Right lobe of liver (tissue), 6 donors: ENCODE measurements around the gene CCDC9B. TPM values are rescaled to one million over a fixed set of nuclear protein-coding genes. Genes with fewer than 3 reads are reported as not detected.

Experiments used
- ATAC-seq, 4 donors: fragments of 200-7000 bp; cut with Tn5 transposase; one replicate each; pipeline ENCODE4 v1.9.1; 2020; ENCODE audit warnings: mild to moderate bottlenecking in 4 of 4, moderate library complexity in 4 of 4
- DNase-seq, 3 donors: peaks; one replicate each; pipeline ENCODE4 v3.0.0-alpha.2; 2020
- H3K27ac ChIP-seq, 3 donors: fragments of 200-600 bp; one replicate each; pipeline ENCODE4 v1.8.0; 2022
- H3K27me3 ChIP-seq, 2 donors: fragments of 200-600 bp; one replicate each; pipeline ENCODE4 v1.8.0; 2022
- H3K36me3 ChIP-seq, 4 donors: fragments of 200-600 bp; sonication (generic) in 1 of 4; one replicate each; pipeline versions ENCODE4 v1.5.1 to v1.8.0; 2017 to 2022; ENCODE audit warnings: control low read depth in 1 of 4
- H3K4me1 ChIP-seq, 4 donors: fragments of 200-600 bp; sonication (generic) in 1 of 4; one replicate each; pipeline versions ENCODE4 v1.5.1 to v1.8.0; 2017 to 2022; ENCODE audit warnings: control low read depth in 1 of 4
- H3K4me3 ChIP-seq, 3 donors: fragments of 200-600 bp; one replicate each; pipeline ENCODE4 v1.8.0; 2022
- H3K9me3 ChIP-seq, 4 donors: fragments of 200-600 bp; sonication (generic) in 1 of 4; one replicate each; pipeline versions ENCODE4 v1.5.1 to v1.8.0; 2017 to 2022; ENCODE audit warnings: control low read depth in 1 of 4
- CTCF ChIP-seq, 4 donors: fragments of 200-600 bp in 3 of 4; fragments of 450-650 bp in 1 of 4; IDR thresholded peaks; one replicate each; pipeline versions ENCODE4 v1.5.1 to v1.8.0; 2016 to 2022; ENCODE audit warnings: antibody characterized with exemption in 4 of 4, mild to moderate bottlenecking in 2 of 4
- POLR2A ChIP-seq: fragments of 450-650 bp; IDR thresholded peaks from one replicate; pipeline ENCODE4 v1.6.1; 2017; ENCODE audit warnings: antibody characterized with exemption, mild to moderate bottlenecking
- WGBS: methylation state at CpG from one replicate; pipeline ENCODE4 v1.1.6; 2018; ENCODE audit warnings: low coverage, low lambda C conversion rate; ENCODE audit not compliant: insufficient coverage; ENCODE audit errors: missing lambda C conversion rate; 5-methylcytosine and 5-hydroxymethylcytosine counted together
- intact Hi-C, 2 donors: fragments of 100-400 bp; cut with DNase I; formaldehyde crosslinking; loops; one replicate each; pipeline versions ENCODE4 v1.11.2 to v1.14.1; 2022
- total RNA-seq, 6 experiments: library from RNA; depleted of rRNA in 2 of 6; stranded (reverse); fragments of >200 nt in 2 of 6; fragmentation: NEBNext Ultra II Directional in 3 of 6; extraction: Animal tissue kit (Norgen Biotek cat#: 25700) in 3 of 6; gene quantifications; one replicate each; pipeline versions ENCODE4 v1.1.0 to v1.2.4, GENCODE V29; 2016 to 2023
- donor health status: DM: no; HTN: yes; CAD: no.
- donor health status: DM: no; HTN: no; CAD: no.
- donor health status: DM: no; HTN: no; CAD: no.
- donor health status: DM: no; HTN: yes; CAD: no.
- donor health status: DM: no; HTN: yes; CAD: no.

The CCDC9B gene
- total RNA-seq, 6 experiments from 2014 or later = 4.2 to 11.9 (median 4.7) TPM

GRCh38 chr15:40332113-40332781 lies 8.5 kb downstream of the CCDC9B start:
- TF ChIP-seq CTCF (IDR thresholded peaks at IDR 0.05) (no peak), POLR2A (no peak)
- Histone ChIP-seq H3K27ac (no peak overlapping the region), H3K27me3 (no peaks in the 10 kb centered on the region), H3K9me3 (no peaks in the 10 kb centered on the region), H3K4me3 (no peak overlapping the region), H3K36me3 (no peaks in the 10 kb centered on the region), H3K4me1 (peaks cover 0 to 5% (median 0%) of the 10 kb centered on the region in 4 donors)
- WGBS = 40% methylated on average over 3 of the region's 8 CpGs
- intact Hi-C loops = no loop called here
- DNase-seq = no peak
- no peak for ATAC-seq

- peaks cover 0 to 5% (median 0%) of the 10 kb centered on the region in 4 donors for H3K4me1 ChIP-seq
- no peak for ATAC-seq
- no peak overlapping the region for H3K4me3 ChIP-seq
- H3K36me3 ChIP-seq = no peaks in the 10 kb centered on the region
- WGBS = 86% methylated on average over 5 of the region's 7 CpGs
- H3K27me3 ChIP-seq = no peaks in the 10 kb centered on the region
- no peak for DNase-seq
- H3K9me3 ChIP-seq = no peaks in the 10 kb centered on the region
- TF ChIP-seq CTCF (IDR thresholded peaks at IDR 0.05) = no peak
- TF ChIP-seq POLR2A = no peak
- no peak overlapping the region for H3K27ac ChIP-seq
- intact Hi-C loops = no loop called here
Measured at GRCh38 chr15:40331637-40332036, 9.1 kb downstream of the CCDC9B start.

DNA sequence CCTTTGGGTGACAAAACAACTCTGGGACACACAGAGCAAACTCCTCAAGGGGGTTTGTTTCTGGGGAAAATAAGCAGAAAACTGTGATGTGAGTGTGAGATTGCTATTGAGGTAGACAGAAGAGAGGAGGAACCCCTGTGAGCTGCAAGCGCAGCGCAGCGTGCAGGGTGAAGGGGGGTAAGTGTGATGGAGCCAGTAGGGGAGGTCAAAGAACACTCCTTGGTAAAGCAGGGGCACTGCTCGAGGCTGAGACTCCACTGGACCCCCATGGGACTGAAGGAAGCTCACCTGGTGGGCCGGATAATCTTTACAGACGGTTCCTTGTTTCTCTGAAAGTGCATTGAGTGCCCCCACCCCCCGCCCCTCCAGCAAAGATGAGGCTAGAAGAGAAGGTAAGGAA lies 9.7 kb downstream of the CCDC9B start:
- Histone ChIP-seq H3K27me3 (no peaks in the 10 kb centered on the region), H3K9me3 (no peaks in the 10 kb centered on the region), H3K36me3 (no peaks in the 10 kb centered on the region), H3K4me1 (peaks cover 0 to 5% (median 0%) of the 10 kb centered on the region in 4 donors), H3K27ac (no peak overlapping the region), H3K4me3 (no peak overlapping the region)
- intact Hi-C loops = no loop called here
- TF ChIP-seq CTCF (IDR thresholded peaks at IDR 0.05) = no peak
- no peak for TF ChIP-seq POLR2A
- DNase-seq (no peak), ATAC-seq (no peak)
- 82% methylated on average over 7 of the region's 7 CpGs for WGBS

- ATAC-seq (peak in 1 of 4 donors; percentile 4), DNase-seq (no peak)
- TF ChIP-seq POLR2A (peak; percentile 23), CTCF (IDR thresholded peaks at IDR 0.05) (no peak)
- H3K9me3 ChIP-seq = no peaks in the 10 kb centered on the region
- no CpG with 5 or more reads among the region's 5 CpGs for WGBS
- no peaks in the 10 kb centered on the region for H3K36me3 ChIP-seq
- peaks cover 0 to 5% (median 1%) of the 10 kb centered on the region in 4 donors for H3K4me1 ChIP-seq
- intact Hi-C loops = no loop called here
- no peak overlapping the region for H3K4me3 ChIP-seq
- H3K27ac ChIP-seq = no peak overlapping the region
- H3K27me3 ChIP-seq = no peaks in the 10 kb centered on the region
Measured at GRCh38 chr15:40330368-40330836, 10.3 kb downstream of the CCDC9B start.
